ENCODE data around the gene TMEM131.
A peak's percentile ranks its signal among the peaks of the same experiment; 100 is the strongest.

The TMEM131 gene

DNA sequence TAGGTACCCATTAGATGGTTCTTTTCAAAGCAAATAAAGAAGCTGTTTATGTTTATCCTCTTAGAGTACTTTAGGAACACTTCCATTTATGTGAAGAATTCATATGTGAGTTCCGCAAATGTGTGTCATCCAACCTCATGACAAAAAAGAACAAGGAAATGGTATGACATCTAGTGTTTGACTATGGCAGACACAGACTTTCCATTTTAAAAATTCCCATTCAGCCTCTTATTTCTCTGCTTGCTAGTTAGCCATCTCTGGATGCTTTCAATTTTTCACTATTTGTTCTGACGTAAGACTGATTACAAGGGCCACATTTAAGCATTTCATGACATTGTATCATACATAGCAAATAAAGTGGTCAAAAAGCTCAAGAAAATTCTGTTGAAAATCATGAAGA lies 179.3 kb downstream of the TMEM131 start:
- DNase-seq = no peak
- TF ChIP-seq, protein P1, sequence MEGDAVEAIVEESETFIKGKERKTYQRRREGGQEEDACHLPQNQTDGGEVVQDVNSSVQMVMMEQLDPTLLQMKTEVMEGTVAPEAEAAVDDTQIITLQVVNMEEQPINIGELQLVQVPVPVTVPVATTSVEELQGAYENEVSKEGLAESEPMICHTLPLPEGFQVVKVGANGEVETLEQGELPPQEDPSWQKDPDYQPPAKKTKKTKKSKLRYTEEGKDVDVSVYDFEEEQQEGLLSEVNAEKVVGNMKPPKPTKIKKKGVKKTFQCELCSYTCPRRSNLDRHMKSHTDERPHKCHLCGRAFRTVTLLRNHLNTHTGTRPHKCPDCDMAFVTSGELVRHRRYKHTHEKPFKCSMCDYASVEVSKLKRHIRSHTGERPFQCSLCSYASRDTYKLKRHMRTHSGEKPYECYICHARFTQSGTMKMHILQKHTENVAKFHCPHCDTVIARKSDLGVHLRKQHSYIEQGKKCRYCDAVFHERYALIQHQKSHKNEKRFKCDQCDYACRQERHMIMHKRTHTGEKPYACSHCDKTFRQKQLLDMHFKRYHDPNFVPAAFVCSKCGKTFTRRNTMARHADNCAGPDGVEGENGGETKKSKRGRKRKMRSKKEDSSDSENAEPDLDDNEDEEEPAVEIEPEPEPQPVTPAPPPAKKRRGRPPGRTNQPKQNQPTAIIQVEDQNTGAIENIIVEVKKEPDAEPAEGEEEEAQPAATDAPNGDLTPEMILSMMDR (IDR thresholded peaks at IDR 0.05; ENCODE audit: low read depth, low read length) = no peak
- H3K36me3 ChIP-seq = peaks cover 15% of the 10 kb centered on the region
- H3K27me3 ChIP-seq (ENCODE audit: insufficient read depth, low read depth, severe bottlenecking) = no peaks in the 10 kb centered on the region
- H3K9me3 ChIP-seq (ENCODE audit: severe bottlenecking) = no peaks in the 10 kb centered on the region
- H3K4me3 ChIP-seq (ENCODE audit: low read depth, low read length) = no peak overlapping the region
- no peak overlapping the region for H3K27ac ChIP-seq

GRCh38 chr2:97812931-97813330 lies 182.8 kb downstream of the TMEM131 start:
- TF ChIP-seq, protein P1 (IDR thresholded peaks at IDR 0.05; ENCODE audit: low read depth, low read length) = no peak
- H3K27me3 ChIP-seq (ENCODE audit: insufficient read depth, low read depth, severe bottlenecking) = no peaks in the 10 kb centered on the region
- DNase-seq = no peak
- H3K9me3 ChIP-seq (ENCODE audit: severe bottlenecking) = no peaks in the 10 kb centered on the region
- peaks cover 26% of the 10 kb centered on the region for H3K36me3 ChIP-seq
- H3K4me3 ChIP-seq (ENCODE audit: low read depth, low read length) = no peak overlapping the region
- H3K27ac ChIP-seq = no peak overlapping the region

- Histone ChIP-seq H3K36me3 (peaks cover 30% of the 10 kb centered on the region), H3K4me3 (ENCODE audit: low read depth, low read length) (no peak overlapping the region), H3K27ac (no peak overlapping the region), H3K27me3 (ENCODE audit: insufficient read depth, low read depth, severe bottlenecking) (no peaks in the 10 kb centered on the region), H3K9me3 (ENCODE audit: severe bottlenecking) (no peaks in the 10 kb centered on the region)
- no peak for DNase-seq
- TF ChIP-seq, protein P1 (IDR thresholded peaks at IDR 0.05; ENCODE audit: low read depth, low read length) = no peak
Measured at GRCh38 chr2:97808816-97809215, 186.9 kb downstream of the TMEM131 start.

- Histone ChIP-seq H3K36me3 (peaks cover 30% of the 10 kb centered on the region), H3K27me3 (ENCODE audit: insufficient read depth, low read depth, severe bottlenecking) (no peaks in the 10 kb centered on the region), H3K9me3 (ENCODE audit: severe bottlenecking) (no peaks in the 10 kb centered on the region), H3K4me3 (ENCODE audit: low read depth, low read length) (no peak overlapping the region), H3K27ac (no peak overlapping the region)
- TF ChIP-seq, protein P1 (IDR thresholded peaks at IDR 0.05; ENCODE audit: low read depth, low read length) = peak; percentile 91
- peak; percentile 83 for DNase-seq
Measured at GRCh38 chr2:97806738-97807618, 188.8 kb downstream of the TMEM131 start.

GRCh38 chr2:97805776-97806175 lies 190.0 kb downstream of the TMEM131 start:
- Histone ChIP-seq H3K9me3 (ENCODE audit: severe bottlenecking) (no peaks in the 10 kb centered on the region), H3K4me3 (ENCODE audit: low read depth, low read length) (no peak overlapping the region), H3K27ac (no peak overlapping the region), H3K27me3 (ENCODE audit: insufficient read depth, low read depth, severe bottlenecking) (no peaks in the 10 kb centered on the region), H3K36me3 (peaks cover 33% of the 10 kb centered on the region)
- DNase-seq = no peak
- TF ChIP-seq, protein P1 (IDR thresholded peaks at IDR 0.05; ENCODE audit: low read depth, low read length) = no peak
